Thyroid gland (tissue), 4 donors: Measurements from ENCODE around the gene NDUFS8.

ENCODE experiments used
- CTCF ChIP-seq, 6 experiments: fragments of 200-600 bp in 3 of 6; fragments of 450-650 bp in 3 of 6; sonication (generic) in 3 of 6; IDR thresholded peaks; one replicate each; pipeline ENCODE4 v1.5.1; 2016 to 2019; ENCODE audit warnings: antibody characterized with exemption in 6 of 6, mild to moderate bottlenecking in 2 of 6, inconsistent platforms in 1 of 6, moderate library complexity in 1 of 6
- POLR2A ChIP-seq, 2 donors: fragments of 450-650 bp; IDR thresholded peaks; one replicate each; pipeline ENCODE4 v1.6.1; 2017; ENCODE audit warnings: antibody characterized with exemption in 2 of 2, mild to moderate bottlenecking in 2 of 2, moderate library complexity in 1 of 2

DNA sequence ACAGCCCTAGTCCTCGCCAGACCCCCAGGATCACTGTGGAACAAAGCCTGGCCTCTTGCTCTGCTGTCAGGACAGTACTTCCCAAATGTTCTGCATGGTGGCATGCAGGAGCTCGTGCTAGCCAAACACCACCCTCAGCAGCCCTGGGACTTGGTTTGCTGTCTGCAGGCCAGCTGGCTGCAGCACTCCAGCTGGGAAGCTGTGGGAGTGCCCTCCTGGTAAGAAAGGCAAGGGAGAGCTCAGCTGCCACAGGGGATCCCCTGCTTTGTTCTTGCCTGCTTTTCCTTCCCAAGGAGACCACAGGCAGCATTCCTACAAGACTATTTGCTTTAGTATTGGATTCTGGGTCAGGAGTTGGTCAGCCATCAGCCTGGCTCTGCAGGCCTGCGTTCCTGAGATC, 36.3 kb downstream of the NDUFS8 start:
- TF ChIP-seq POLR2A (IDR thresholded peaks at IDR 0.05) = no peak
- TF ChIP-seq CTCF (IDR thresholded peaks at IDR 0.05) = no peak
